Large intestine (tissue), 3 donors: Measurements from ENCODE around the gene ADAM11. TPM values are rescaled to one million over a fixed set of nuclear protein-coding genes. Genes with fewer than 3 reads are reported as not detected.
A peak's percentile ranks its signal among the peaks of the same experiment; 100 is the strongest.

Source experiments
- DNase-seq, 2 donors: peaks; one replicate each; pipeline versions ENCODE4 v3.0.0 to v3.0.0-alpha.2; 2013
- H3K27ac ChIP-seq: one replicate; pipeline ENCODE4 v1.5.1; 2013; ENCODE audit warnings: low read length
- H3K27me3 ChIP-seq: 2 replicates; pipeline ENCODE4 v1.6.1; 2013; ENCODE audit warnings: low read length; ENCODE audit not compliant: control insufficient read depth, insufficient read depth
- H3K36me3 ChIP-seq: 2 replicates; pipeline ENCODE4 v1.6.1; 2013; ENCODE audit warnings: low read length; ENCODE audit not compliant: control insufficient read depth, insufficient read depth
- H3K4me1 ChIP-seq: one replicate; pipeline ENCODE4 v1.6.1; 2013; ENCODE audit warnings: low read length; ENCODE audit not compliant: control insufficient read depth, insufficient read depth
- H3K4me3 ChIP-seq: one replicate; pipeline ENCODE4 v1.5.1; 2013; ENCODE audit warnings: low read length
- H3K9me3 ChIP-seq: one replicate; pipeline ENCODE4 v1.6.1; 2013; ENCODE audit warnings: mild to moderate bottlenecking, low read depth, low read length, moderate library complexity; ENCODE audit not compliant: control insufficient read depth
- WGBS: methylation state at CpG from one replicate; pipeline ENCODE4 v1.1.5; 2013; ENCODE audit warnings: low lambda C conversion rate; ENCODE audit not compliant: insufficient coverage; 5-methylcytosine and 5-hydroxymethylcytosine counted together
- polyA plus RNA-seq: library from polyadenylated mRNA; unstranded; fragments of 120-200 nt; gene quantifications from one replicate; pipeline ENCODE4 v1.2.1, GENCODE V29; 2013

ADAM11 gene
- polyA plus RNA-seq, 1 donor = 1.2 TPM

GRCh38 chr17:44776628-44777393 is 18.0 kb downstream of the ADAM11 start:
- no peak overlapping the region for H3K4me3 ChIP-seq
- no peaks in the 10 kb centered on the region for H3K36me3 ChIP-seq
- H3K27me3 ChIP-seq = peaks cover 13% of the 10 kb centered on the region
- WGBS = no CpG with 5 or more reads among the region's 19 CpGs
- peaks cover 16% of the 10 kb centered on the region for H3K4me1 ChIP-seq
- DNase-seq = no peak
- H3K27ac ChIP-seq = no peak overlapping the region
- H3K9me3 ChIP-seq = peaks cover 8% of the 10 kb centered on the region

GRCh38 chr17:44777394-44778348 is 18.9 kb downstream of the ADAM11 start:
- Histone ChIP-seq H3K9me3 (peaks cover 8% of the 10 kb centered on the region), H3K27ac (no peak overlapping the region), H3K4me3 (no peak overlapping the region), H3K4me1 (peaks cover 16% of the 10 kb centered on the region), H3K27me3 (peaks cover 15% of the 10 kb centered on the region), H3K36me3 (no peaks in the 10 kb centered on the region)
- WGBS = no CpG with 5 or more reads among the region's 20 CpGs
- no peak for DNase-seq

GRCh38 chr17:44778656-44779210 is 19.9 kb downstream of the ADAM11 start:
- Histone ChIP-seq H3K4me3 (peak overlapping the region; percentile 30), H3K27ac (no peak overlapping the region), H3K9me3 (peaks cover 8% of the 10 kb centered on the region), H3K36me3 (no peaks in the 10 kb centered on the region), H3K4me1 (peaks cover 16% of the 10 kb centered on the region), H3K27me3 (peaks cover 15% of the 10 kb centered on the region)
- DNase-seq = no peak
- WGBS = 100% methylated on average over 1 of the region's 10 CpGs

- Histone ChIP-seq H3K4me1 (peaks cover 16% of the 10 kb centered on the region), H3K27me3 (peaks cover 15% of the 10 kb centered on the region), H3K4me3 (peak overlapping the region; percentile 30), H3K27ac (no peak overlapping the region), H3K36me3 (no peaks in the 10 kb centered on the region), H3K9me3 (peaks cover 8% of the 10 kb centered on the region)
- WGBS = no CpG with 5 or more reads among the region's 36 CpGs
- DNase-seq = peak; percentile 71 to 75
These were observed 20.6 kb downstream of the ADAM11 start for GRCh38 chr17:44779211-44780025.

- WGBS = 100% methylated on average over 1 of the region's 12 CpGs
- H3K9me3 ChIP-seq = peaks cover 7% of the 10 kb centered on the region
- no peak overlapping the region for H3K4me3 ChIP-seq
- H3K27me3 ChIP-seq = peaks cover 15% of the 10 kb centered on the region
- no peak overlapping the region for H3K27ac ChIP-seq
- DNase-seq = no peak
- H3K36me3 ChIP-seq = no peaks in the 10 kb centered on the region
- peaks cover 14% of the 10 kb centered on the region for H3K4me1 ChIP-seq
These were observed 21.4 kb downstream of the ADAM11 start for GRCh38 chr17:44780161-44780560.

GRCh38 chr17:44780845-44781480 is 22.2 kb downstream of the ADAM11 start:
- Histone ChIP-seq H3K36me3 (no peaks in the 10 kb centered on the region), H3K4me3 (no peak overlapping the region), H3K27me3 (peaks cover 15% of the 10 kb centered on the region), H3K27ac (no peak overlapping the region), H3K9me3 (peaks cover 5% of the 10 kb centered on the region), H3K4me1 (peaks cover 11% of the 10 kb centered on the region)
- DNase-seq = peak in 1 of 2 donors; percentile 11
- no CpG with 5 or more reads among the region's 14 CpGs for WGBS

- H3K4me1 ChIP-seq = peaks cover 7% of the 10 kb centered on the region
- H3K36me3 ChIP-seq = no peaks in the 10 kb centered on the region
- peak in 1 of 2 donors; percentile 3 for DNase-seq
- peaks cover 5% of the 10 kb centered on the region for H3K9me3 ChIP-seq
- WGBS = no CpG with 5 or more reads among the region's 17 CpGs
- H3K4me3 ChIP-seq = no peak overlapping the region
- peak overlapping the region; percentile 38 for H3K27ac ChIP-seq
- peaks cover 15% of the 10 kb centered on the region for H3K27me3 ChIP-seq
These were observed 22.9 kb downstream of the ADAM11 start for GRCh38 chr17:44781551-44782325.

GRCh38 chr17:44782326-44782850 is 23.6 kb downstream of the ADAM11 start:
- H3K36me3 ChIP-seq = no peaks in the 10 kb centered on the region
- no peak for DNase-seq
- H3K4me3 ChIP-seq = no peak overlapping the region
- peaks cover 7% of the 10 kb centered on the region for H3K4me1 ChIP-seq
- WGBS = 70% methylated on average over 2 of the region's 11 CpGs
- peaks cover 11% of the 10 kb centered on the region for H3K27me3 ChIP-seq
- peaks cover 5% of the 10 kb centered on the region for H3K9me3 ChIP-seq
- H3K27ac ChIP-seq = peak overlapping the region; percentile 38

- Histone ChIP-seq H3K27ac (no peak overlapping the region), H3K9me3 (no peaks in the 10 kb centered on the region), H3K36me3 (no peaks in the 10 kb centered on the region), H3K4me3 (no peak overlapping the region), H3K4me1 (no peaks in the 10 kb centered on the region), H3K27me3 (peaks cover 3% of the 10 kb centered on the region)
- no CpG with 5 or more reads among the region's 7 CpGs for WGBS
- no peak for DNase-seq
These were observed 27.1 kb downstream of the ADAM11 start for GRCh38 chr17:44785921-44786320.
